Measurements from ENCODE around the gene CAPZA1.

- no peak for TF ChIP-seq EZH2 (IDR thresholded peaks at IDR 0.05; ENCODE audit: insufficient read depth, low read length)
- no peak for TF ChIP-seq CTCF (IDR thresholded peaks at IDR 0.05; ENCODE audit: insufficient read depth, low read depth, low read length)
Observed at GRCh38 chr1:112678605-112679004, 59.0 kb downstream of the CAPZA1 start.
